SK-N-MC (cell line): ENCODE results near the gene TRMT10B.
A peak's percentile ranks its signal among the peaks of the same experiment; 100 is the strongest.
"Not testable (repeated sequence)": the region's sequence is repeated elsewhere in the genome, so short reads cannot be mapped to it uniquely, and the experiment has no call there.

ENCODE experiments used
- DNase-seq: peaks from one replicate; pipeline ENCODE4 v3.0.0-alpha.2; 2011; ENCODE audit warnings: low read depth, low spot score
- H3K27ac ChIP-seq: fragments of 200-600 bp; sonication (generic); 2 replicates; pipeline ENCODE4 v1.5.1; 2016; ENCODE audit warnings: mixed run types
- H3K36me3 ChIP-seq: fragments of 200-600 bp; sonication (generic); 2 replicates; pipeline ENCODE4 v1.6.1; 2017; ENCODE audit warnings: antibody characterized with exemption, low read length, mixed read lengths; ENCODE audit not compliant: insufficient read depth
- H3K4me3 ChIP-seq: fragments of 200-600 bp; sonication (generic); 2 replicates; pipeline ENCODE4 v1.5.1; 2016
- H3K9ac ChIP-seq: fragments of 200-600 bp; sonication (generic); 2 replicates; pipeline ENCODE4 v1.8.0; 2017; ENCODE audit warnings: mixed run types, mixed read lengths; ENCODE audit not compliant: insufficient read length
- H3K9me3 ChIP-seq: fragments of 200-600 bp; sonication (generic); 2 replicates; pipeline ENCODE4 v1.6.1; 2017; ENCODE audit warnings: low read depth, mild to moderate bottlenecking, antibody characterized with exemption, low read length, moderate library complexity, mixed read lengths
- EZH2 ChIP-seq: fragments of 200-600 bp; sonication (generic); IDR thresholded peaks from one replicate; pipeline ENCODE4 v1.6.1; 2017; ENCODE audit warnings: antibody characterized with exemption
- FOXP2 ChIP-seq: optimal IDR thresholded peaks from 2 replicates; pipeline ENCODE3; 2011; ENCODE audit warnings: mild to moderate bottlenecking, moderate library complexity; ENCODE audit not compliant: insufficient read depth; ENCODE audit errors: extremely low read length, control extremely low read depth
- POLR2AphosphoS5 ChIP-seq: IDR thresholded peaks from 2 replicates; pipeline ENCODE4 v1.6.1; 2012; ENCODE audit warnings: mild to moderate bottlenecking, low read depth, low read length, borderline replicate concordance

Gene TRMT10B

DNA sequence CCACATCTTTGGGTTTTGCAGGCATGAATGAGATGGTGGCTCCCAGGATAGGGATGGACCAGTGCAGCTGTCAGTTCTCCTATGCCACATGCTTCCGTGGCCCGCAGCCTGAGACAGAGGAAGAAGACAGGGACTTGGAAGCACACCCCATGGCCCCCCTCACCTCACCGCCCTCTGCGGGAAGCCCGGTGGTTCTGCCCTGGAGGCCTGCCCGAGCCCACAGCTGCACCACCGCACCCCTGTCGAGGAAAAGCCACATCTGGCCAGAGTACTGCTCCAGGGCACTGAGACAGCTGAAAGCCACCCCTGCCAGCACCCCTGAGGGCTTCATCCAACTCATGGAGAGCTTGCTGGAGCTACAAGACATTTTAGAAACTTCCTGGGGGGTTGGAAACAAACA, 7.6 kb upstream of the TRMT10B start:
- Histone ChIP-seq H3K9me3 (no peaks in the 10 kb centered on the region), H3K27ac (no peak overlapping the region), H3K9ac (no peak overlapping the region), H3K36me3 (no peaks in the 10 kb centered on the region), H3K4me3 (no peak overlapping the region)
- TF ChIP-seq POLR2AphosphoS5 = no peak
- no peak for TF ChIP-seq EZH2
- no peak for TF ChIP-seq FOXP2
- no peak for DNase-seq

- Histone ChIP-seq H3K27ac (no peak overlapping the region), H3K4me3 (no peak overlapping the region), H3K9me3 (no peaks in the 10 kb centered on the region), H3K9ac (no peak overlapping the region), H3K36me3 (no peaks in the 10 kb centered on the region)
- TF ChIP-seq POLR2AphosphoS5 (no peak), EZH2 (no peak), FOXP2 (no peak)
- no peak for DNase-seq
Observed at GRCh38 chr9:37746448-37747270, 6.9 kb upstream of the TRMT10B start.

DNA sequence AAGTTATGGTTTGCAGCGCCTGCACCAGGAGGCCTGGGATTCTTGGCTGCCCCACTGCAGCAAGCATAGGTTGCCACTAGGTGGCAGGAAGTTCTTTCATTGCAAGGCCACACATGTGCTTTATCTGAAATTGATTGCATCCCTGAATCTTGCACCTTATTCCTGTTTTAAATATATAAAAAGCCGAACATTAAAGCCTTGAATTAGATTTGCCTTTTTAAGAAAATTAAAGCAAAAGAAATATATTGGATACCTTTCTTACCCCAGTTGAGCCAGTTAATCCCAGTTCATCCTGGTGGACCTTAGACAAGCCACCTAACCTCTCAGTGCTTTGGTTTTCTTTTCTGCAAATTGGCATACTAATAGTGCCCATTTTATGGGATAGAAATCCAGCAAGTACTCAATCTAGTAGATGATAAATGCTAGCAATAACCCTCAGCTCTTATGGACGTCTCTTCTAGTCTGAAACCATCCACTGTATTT, 6.3 kb upstream of the TRMT10B start:
- Histone ChIP-seq H3K27ac (no peak overlapping the region), H3K4me3 (no peak overlapping the region)
- peak; percentile 18 for DNase-seq

DNA sequence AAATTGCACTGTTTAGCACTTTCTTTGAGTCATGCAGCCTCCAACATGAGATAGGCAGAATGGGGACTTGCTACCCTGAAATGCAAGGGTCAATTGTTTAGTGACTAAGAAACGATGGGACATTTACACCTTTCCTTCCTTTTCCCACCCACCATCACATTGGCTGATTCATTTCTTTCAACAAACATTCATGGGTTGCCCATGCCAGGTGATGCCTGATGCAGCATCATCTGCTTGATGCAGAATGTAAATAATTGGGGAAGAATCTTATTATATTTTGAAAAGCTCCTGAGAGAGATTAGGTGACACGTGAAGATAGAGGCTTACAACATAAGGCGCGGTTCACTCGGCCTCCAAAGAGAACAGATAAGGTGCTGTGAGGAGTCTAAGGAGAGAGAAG, 4.5 kb upstream of the TRMT10B start:
- H3K36me3 ChIP-seq = no peaks in the 10 kb centered on the region
- H3K4me3 ChIP-seq = no peak overlapping the region
- TF ChIP-seq EZH2 = no peak
- TF ChIP-seq FOXP2 = no peak
- TF ChIP-seq POLR2AphosphoS5 = no peak
- no peak for DNase-seq
- no peak overlapping the region for H3K27ac ChIP-seq
- no peak overlapping the region for H3K9ac ChIP-seq
- H3K9me3 ChIP-seq = no peaks in the 10 kb centered on the region

More for the DNA sequence above, 6.3 kb upstream of the TRMT10B start:
- Histone ChIP-seq H3K9me3 (no peaks in the 10 kb centered on the region), H3K9ac (no peak overlapping the region), H3K36me3 (no peaks in the 10 kb centered on the region)
- TF ChIP-seq POLR2AphosphoS5 (no peak), FOXP2 (no peak), EZH2 (no peak)

- TF ChIP-seq EZH2 = no peak
- no peak for TF ChIP-seq POLR2AphosphoS5
- TF ChIP-seq FOXP2 = no peak
- Histone ChIP-seq H3K9ac (no peak overlapping the region), H3K9me3 (no peaks in the 10 kb centered on the region), H3K4me3 (no peak overlapping the region), H3K36me3 (no peaks in the 10 kb centered on the region), H3K27ac (no peak overlapping the region)
- no peak for DNase-seq
Observed at GRCh38 chr9:37751186-37751585, 2.4 kb upstream of the TRMT10B start.

- H3K9ac ChIP-seq, H3K36me3 ChIP-seq, DNase-seq, H3K4me3 ChIP-seq, H3K27ac ChIP-seq, H3K9me3 ChIP-seq: not testable (repeated sequence)
Observed at GRCh38 chr9:37751704-37752103, 1.9 kb upstream of the TRMT10B start.

DNA sequence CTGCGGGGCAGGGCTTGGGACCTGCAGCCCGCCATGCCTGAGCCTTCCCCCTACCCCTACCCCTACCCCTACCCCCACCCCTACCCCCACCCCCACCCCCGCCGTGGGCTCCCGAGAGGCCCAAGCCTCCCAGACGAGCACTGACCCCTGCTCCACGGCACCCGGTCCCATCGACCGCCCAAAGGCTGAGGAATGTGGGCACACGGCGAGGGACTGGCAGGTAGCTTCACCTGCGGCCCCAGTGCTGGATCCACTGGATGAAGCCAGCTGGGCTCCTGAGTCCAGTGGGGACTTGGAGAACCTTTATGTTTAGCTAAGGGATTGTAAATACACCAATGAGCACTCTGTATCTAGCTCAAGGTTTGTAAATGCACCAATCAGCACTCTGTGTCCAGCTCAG, 1.5 kb upstream of the TRMT10B start:
- H3K9ac ChIP-seq, H3K27ac ChIP-seq, DNase-seq, H3K36me3 ChIP-seq, H3K9me3 ChIP-seq, H3K4me3 ChIP-seq: not testable (repeated sequence)

- DNase-seq = no peak
- Histone ChIP-seq H3K4me3 (peak overlapping the region; percentile 94), H3K9me3 (no peaks in the 10 kb centered on the region), H3K36me3 (no peaks in the 10 kb centered on the region), H3K27ac (no peak overlapping the region), H3K9ac (peak overlapping the region; percentile 84)
- TF ChIP-seq EZH2 = no peak
- TF ChIP-seq FOXP2 = no peak
- no peak for TF ChIP-seq POLR2AphosphoS5
Observed at GRCh38 chr9:37752642-37753488, 740 bp upstream of the TRMT10B start.

GRCh38 chr9:37758747-37759146, 5.1 kb downstream of the TRMT10B start:
- Histone ChIP-seq H3K9me3 (no peaks in the 10 kb centered on the region), H3K9ac (no peak overlapping the region), H3K4me3 (no peak overlapping the region), H3K27ac (no peak overlapping the region), H3K36me3 (no peaks in the 10 kb centered on the region)
- no peak for TF ChIP-seq POLR2AphosphoS5
- TF ChIP-seq EZH2 = no peak
- TF ChIP-seq FOXP2 = no peak
- DNase-seq = no peak
